Mononuclear cell (primary cell): ENCODE results near the gene SPESP1. TPM values are rescaled to one million over a fixed set of nuclear protein-coding genes. Genes with fewer than 3 reads are reported as not detected.

Experiments used
- H3K27me3 ChIP-seq: 2 replicates; pipeline ENCODE4 v1.6.0; 2011; ENCODE audit warnings: low read length, control low read depth; ENCODE audit not compliant: insufficient read depth
- H3K4me1 ChIP-seq: 2 replicates; pipeline ENCODE4 v1.5.1; 2011; ENCODE audit warnings: mild to moderate bottlenecking, low read length, control low read depth; ENCODE audit not compliant: insufficient read depth
- H3K4me3 ChIP-seq: 2 replicates; pipeline ENCODE4 v1.5.1; 2011; ENCODE audit warnings: mild to moderate bottlenecking, low read length, moderate library complexity
- H3K9me3 ChIP-seq: 2 replicates; pipeline ENCODE4 v1.5.1; 2011; ENCODE audit warnings: low read depth, mild to moderate bottlenecking, control low read depth, low read length
- total RNA-seq: library from RNA; depleted of rRNA; stranded (reverse); fragments of >200 nt; gene quantifications from one replicate; pipeline ENCODE4 v1.2.3, GENCODE V29; 2012

Gene SPESP1
- total RNA-seq, 1 donor: 0.21 TPM

DNA sequence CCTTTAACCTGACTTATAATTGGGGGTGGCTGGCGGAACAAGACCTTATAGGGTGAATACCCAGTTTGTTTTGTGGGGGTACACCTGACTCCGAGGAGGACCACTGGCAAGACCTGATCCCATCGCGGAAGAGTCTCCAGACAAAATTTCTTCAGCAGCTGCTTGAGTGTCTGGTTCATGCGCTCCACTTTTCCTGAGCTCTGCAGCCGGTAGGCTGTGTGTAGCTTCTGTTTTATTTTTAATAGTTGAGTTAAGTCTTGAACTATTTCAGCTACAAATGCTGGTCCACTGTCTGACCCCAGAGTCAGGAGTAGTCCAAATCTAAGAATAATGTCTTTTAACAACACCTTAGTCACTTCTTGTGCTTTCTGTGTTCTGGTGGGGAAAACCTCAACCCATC lies 63.0 kb downstream of the SPESP1 start:
- Histone ChIP-seq H3K9me3 (no peaks in the 10 kb centered on the region), H3K4me3 (no peak overlapping the region), H3K27me3 (no peaks in the 10 kb centered on the region), H3K4me1 (no peaks in the 10 kb centered on the region)

DNA sequence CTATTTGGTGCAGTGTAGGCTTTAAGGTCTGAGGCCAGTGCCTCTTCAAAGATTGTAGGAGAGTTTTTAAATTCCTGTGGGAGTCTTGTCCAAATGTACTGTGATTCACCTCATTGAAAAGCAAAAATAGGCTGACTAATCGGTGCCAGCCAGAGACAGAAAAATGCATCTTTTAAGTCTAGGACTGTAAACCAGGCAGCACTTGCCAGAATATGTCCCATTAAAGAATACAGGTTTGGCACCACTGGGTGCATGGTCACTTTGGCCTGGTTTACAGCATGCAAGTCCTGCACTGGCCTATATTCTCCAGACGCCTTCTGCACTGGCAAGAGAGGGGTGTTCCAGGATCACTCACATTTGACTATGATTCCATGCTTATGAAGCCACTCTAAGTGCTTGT lies 63.8 kb downstream of the SPESP1 start:
- Histone ChIP-seq H3K9me3 (no peaks in the 10 kb centered on the region), H3K4me1 (no peaks in the 10 kb centered on the region), H3K4me3 (no peak overlapping the region), H3K27me3 (no peaks in the 10 kb centered on the region)

DNA sequence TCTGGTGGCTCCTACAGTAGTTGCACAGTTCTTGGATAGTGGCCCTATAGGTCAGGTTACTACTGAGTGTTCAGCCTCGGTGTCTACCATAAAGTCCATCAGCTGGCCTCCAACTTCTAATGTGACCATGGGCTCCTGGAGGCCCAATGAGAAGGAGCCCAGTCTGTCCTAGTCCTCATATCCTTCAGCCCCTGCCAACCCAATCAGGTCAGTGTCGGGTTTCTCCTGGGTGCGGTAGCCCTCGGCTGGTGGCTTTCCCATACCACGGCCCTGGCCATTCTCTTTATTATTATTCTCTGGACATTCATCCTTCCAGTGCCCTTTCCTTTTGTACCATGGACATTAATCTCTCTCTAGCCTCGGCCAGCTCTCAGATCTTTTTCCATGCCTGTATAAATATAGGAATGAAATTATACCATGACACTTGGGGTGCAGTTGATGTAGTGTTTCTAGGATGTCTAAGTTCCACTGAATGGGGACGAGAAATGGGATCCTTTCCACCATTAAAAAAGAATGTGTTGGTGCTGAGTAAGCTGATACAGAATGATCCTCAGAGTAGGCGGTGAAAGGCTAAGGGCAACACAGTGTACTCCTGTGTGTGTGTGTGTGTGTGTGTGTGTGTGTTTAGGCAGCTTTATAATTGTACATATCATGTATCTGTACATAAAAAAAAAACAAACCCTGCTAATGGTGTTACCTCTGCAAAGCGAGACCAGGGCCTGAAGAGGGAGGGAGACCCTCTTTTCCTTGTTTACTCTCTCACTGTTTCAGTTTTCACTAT lies 64.8 kb downstream of the SPESP1 start:
- Histone ChIP-seq H3K27me3 (no peaks in the 10 kb centered on the region), H3K9me3 (no peaks in the 10 kb centered on the region), H3K4me1 (no peaks in the 10 kb centered on the region), H3K4me3 (no peak overlapping the region)

Other genes starting within 250 kb of the SPESP1 start
- 52.8 TPM for gene ANP32A, start 109.6 kb upstream of the SPESP1 start, total RNA-seq
- gene NOX5, start 84.2 kb downstream of the SPESP1 start, total RNA-seq: not detected
- 3.7 TPM for gene GLCE, start 230.1 kb downstream of the SPESP1 start, total RNA-seq